Heart right ventricle (tissue), 16 donors: ENCODE data around the gene SMIM10L2A. TPM values are rescaled to one million over a fixed set of nuclear protein-coding genes. Genes with fewer than 3 reads are reported as not detected.
"Not testable (repeated sequence)": the region's sequence is repeated elsewhere in the genome, so short reads cannot be mapped to it uniquely, and the experiment has no call there.

Source experiments
- ATAC-seq, 8 donors: fragments of 200-7000 bp; cut with Tn5 transposase; one replicate each; pipeline ENCODE4 v1.9.1; 2020; ENCODE audit warnings: mild to moderate bottlenecking in 8 of 8, moderate library complexity in 8 of 8, moderate number of reproducible peaks in 1 of 8
- DNase-seq, 2 donors: peaks; one replicate each; pipeline ENCODE4 v3.0.0-alpha.2; 2020
- H3K27ac ChIP-seq, 10 donors: fragments of 200-600 bp; sonication (generic) in 2 of 10; one replicate each; pipeline versions ENCODE4 v1.5.0 to v1.8.0; 2020 to 2022; ENCODE audit warnings: mild to moderate bottlenecking in 3 of 10
- H3K27me3 ChIP-seq, 7 donors: fragments of 200-600 bp; one replicate each; pipeline ENCODE4 v1.8.0; 2021 to 2022; ENCODE audit warnings: mild to moderate bottlenecking in 2 of 7
- H3K36me3 ChIP-seq, 9 donors: fragments of 200-600 bp; sonication (generic) in 1 of 9; one replicate each; pipeline versions ENCODE4 v1.5.0 to v1.8.0; 2020 to 2022; ENCODE audit warnings: mild to moderate bottlenecking in 2 of 9
- H3K4me1 ChIP-seq, 9 donors: fragments of 200-600 bp; sonication (generic) in 1 of 9; one replicate each; pipeline versions ENCODE4 v1.5.0 to v1.8.0; 2020 to 2022; ENCODE audit warnings: mild to moderate bottlenecking in 4 of 9
- H3K4me3 ChIP-seq, 10 donors: fragments of 200-600 bp; sonication (generic) in 2 of 10; one replicate each; pipeline versions ENCODE4 v1.5.0 to v1.8.0; 2020 to 2022; ENCODE audit warnings: mild to moderate bottlenecking in 7 of 10, moderate library complexity in 2 of 10
- H3K9me3 ChIP-seq, 11 donors: fragments of 200-600 bp in 10 of 11; sonication (generic) in 2 of 11; one replicate each; pipeline versions ENCODE4 v1.5.0 to v1.8.0; 2013 to 2022; ENCODE audit warnings: mild to moderate bottlenecking in 2 of 11, control low read depth in 1 of 11, moderate library complexity in 1 of 11
- CTCF ChIP-seq, 9 donors: fragments of 200-600 bp; sonication (generic) in 2 of 9; IDR thresholded peaks; one replicate each; pipeline versions ENCODE4 v1.5.0 to v1.8.0; 2021 to 2022; ENCODE audit warnings: antibody characterized with exemption in 9 of 9, mild to moderate bottlenecking in 5 of 9, moderate library complexity in 1 of 9
- WGBS, 2 donors: extraction: QIAGEN DNeasy Blood & Tissue Kit; methylation state at CpG; one replicate each; pipeline ENCODE4 v1.1.7; 2013; ENCODE audit warnings: inconsistent platforms in 1 of 2; 5-methylcytosine and 5-hydroxymethylcytosine counted together
- intact Hi-C, 10 donors: fragments of 100-400 bp; cut with DNase I; formaldehyde crosslinking; loops; one replicate each; pipeline versions ENCODE4 v1.11.1 to v1.14.2; 2022
- polyA plus RNA-seq, 2 donors: library from polyadenylated mRNA; stranded (reverse); fragments of 200-250 nt; gene quantifications; one replicate each; pipeline ENCODE4 v1.2.3, GENCODE V29; 2013
- total RNA-seq, 10 donors: library from RNA; stranded (reverse); fragmentation: NEBNext Ultra II Directional in 3 of 10; extraction: Animal tissue kit (Norgen Biotek cat#: 25700) in 3 of 10; gene quantifications; one replicate each; pipeline versions ENCODE4 v1.2.1 to v1.2.4, GENCODE V29; 2021 to 2023
- donor health status: Arrhythmogenic right ventricular cardiomyopathy.
- donor health status: ischemic (EF 13 %, LVEDD 7.1; RV severe dilation, severe dysfunction).
- donor health status: healthy with polysubstance abuse.
- donor health status: DM: no; HTN: yes; CAD: no.
- donor health status: DM: no; HTN: no; CAD: no.
- donor health status: ischemic (EF 25% LVEDD 6.9; RV normal size, moderate dysfunction).
- donor health status: ischemic (EF 25% LVEDD 5.7; RV mildly dilated, moderate dysfunction).
- donor health status: healthy.
- donor health status: DM: yes; HTN: yes; CAD: no.
- donor health status: Ischemic cardiomyopathy.
- donor health status: ischemic (EF 35%, LVEDD 5.7; RV mildly dilated, moderate dysfunction).
- donor health status: nonischemic (EF 11% LVEDD 7.7; RV severe dilation, severe dysfunction).
- donor health status: DM: yes; HTN: yes; CAD: no.
- donor health status: PGD.
- donor health status: ischemic (EF 29% LVEDD 5.4; RV normal size, mild dysfunction).
- donor health status: nonischemic (EF 23%, LVEDD 6.1; RV moderate dilation, normal function).

The SMIM10L2A gene
- total and polyA plus RNA-seq, 12 donors, result 0.38 to 2.5 (median 1.4) TPM

- DNase-seq (peak in 1 of 2 donors; percentile 18), ATAC-seq (peak in 5 of 8 donors; percentile 30 to 54 (median 38))
- Histone ChIP-seq H3K27me3 (peaks cover 0 to 3% (median 0%) of the 10 kb centered on the region in 7 donors), H3K36me3 (no peaks in the 10 kb centered on the region), H3K9me3 (peaks cover 0 to 17% (median 0%) of the 10 kb centered on the region in 11 donors), H3K4me1 (peaks cover 0 to 18% (median 0%) of the 10 kb centered on the region in 9 donors), H3K27ac (peak overlapping the region in 3 of 10 donors; percentile 9 to 39 (median 16)), H3K4me3 (no peak overlapping the region)
- intact Hi-C loops, result no loop called here
- WGBS, 2 donors, result 16 to 19% methylated on average over 4 of the region's 4 CpGs
- no peak for TF ChIP-seq CTCF (IDR thresholded peaks at IDR 0.05)
Measured at GRCh38 chrX:135454816-135455215, 33.1 kb downstream of the SMIM10L2A start.

GRCh38 chrX:135461756-135462155 is 40.0 kb downstream of the SMIM10L2A start:
- Histone ChIP-seq H3K9me3 (peaks cover 0 to 16% (median 0%) of the 10 kb centered on the region in 11 donors), H3K27me3 (peaks cover 0 to 17% (median 0%) of the 10 kb centered on the region in 7 donors)
- intact Hi-C loops, H3K4me3 ChIP-seq, H3K4me1 ChIP-seq, ATAC-seq, DNase-seq, H3K27ac ChIP-seq, H3K36me3 ChIP-seq: not testable (repeated sequence)
- WGBS, 2 donors, result 88 to 93% methylated on average over 2 of the region's 2 CpGs

GRCh38 chrX:135463937-135464336 is 42.2 kb downstream of the SMIM10L2A start:
- H3K36me3 ChIP-seq, result no peaks in the 10 kb centered on the region
- 63 to 81% methylated on average over 2 of the region's 2 CpGs for WGBS, 2 donors
- H3K4me1 ChIP-seq, result no peaks in the 10 kb centered on the region
- H3K27me3 ChIP-seq, result peaks cover 0 to 37% (median 0%) of the 10 kb centered on the region in 7 donors
- H3K9me3 ChIP-seq, result no peaks in the 10 kb centered on the region
- TF ChIP-seq CTCF (IDR thresholded peaks at IDR 0.05), result peak in 5 of 9 donors; percentile 26 to 45 (median 34)
- H3K27ac ChIP-seq, result no peak overlapping the region
- intact Hi-C loops, result no loop called here
- ATAC-seq, result no peak
- DNase-seq, result no peak
- no peak overlapping the region for H3K4me3 ChIP-seq

- no peak overlapping the region for H3K4me3 ChIP-seq
- no peak for DNase-seq
- H3K27me3 ChIP-seq, result peaks cover 0 to 38% (median 0%) of the 10 kb centered on the region in 7 donors
- H3K9me3 ChIP-seq, result no peaks in the 10 kb centered on the region
- no peaks in the 10 kb centered on the region for H3K36me3 ChIP-seq
- no peak for ATAC-seq
- no peak for TF ChIP-seq CTCF (IDR thresholded peaks at IDR 0.05)
- 62 to 92% methylated on average over 3 of the region's 3 CpGs for WGBS, 2 donors
- intact Hi-C loops, result loop anchor here in 5 of 10 donors (2.0 to 5.0 kb wide), 2 partner anchors 289 to 290 kb away; no protein-coding TSS in a partner anchor
- H3K4me1 ChIP-seq, result no peaks in the 10 kb centered on the region
- no peak overlapping the region for H3K27ac ChIP-seq
Measured at GRCh38 chrX:135476378-135476777, 54.6 kb downstream of the SMIM10L2A start.

- intact Hi-C loops, result loop anchor here in 5 of 10 donors (2.0 to 5.0 kb wide), 2 partner anchors 290 to 291 kb away; no protein-coding TSS in a partner anchor
- ATAC-seq, result peak; percentile 56 to 79 (median 62)
Measured at GRCh38 chrX:135477576-135477975, 55.8 kb downstream of the SMIM10L2A start.

More at GRCh38 chrX:135477576-135477975, 55.8 kb downstream of the SMIM10L2A start:
- no peak overlapping the region for H3K4me3 ChIP-seq
- no peaks in the 10 kb centered on the region for H3K9me3 ChIP-seq
- H3K36me3 ChIP-seq, result no peaks in the 10 kb centered on the region
- peak; percentile 49 to 81 for DNase-seq
- WGBS, 2 donors, result 5 to 10% methylated on average over 3 of the region's 3 CpGs
- no peaks in the 10 kb centered on the region for H3K4me1 ChIP-seq
- H3K27me3 ChIP-seq, result peaks cover 0 to 30% (median 0%) of the 10 kb centered on the region in 7 donors
- peak in 7 of 9 donors; percentile 24 to 55 (median 42) for TF ChIP-seq CTCF (IDR thresholded peaks at IDR 0.05)
- H3K27ac ChIP-seq, result no peak overlapping the region
